Measurements from ENCODE around the gene SNX8. TPM values are rescaled to one million over a fixed set of nuclear protein-coding genes. Genes with fewer than 3 reads are reported as not detected.

Gene SNX8
- total RNA-seq, 1 experiment from 2014 or later: 31.2 TPM

- intact Hi-C loops (cut with micrococcal nuclease): no loop called here
- Mint-ChIP-seq H3K36me3 (ENCODE audit: insufficient read depth, unreplicated experiment) (peaks cover 32% of the 10 kb centered on the region), H3K4me3 (ENCODE audit: unreplicated experiment) (peak within 1 kb of the TSS; percentile 81), H3K27ac (ENCODE audit: low read depth, unreplicated experiment) (peak within 1 kb of the TSS; percentile 82), H3K9me3 (ENCODE audit: unreplicated experiment) (no peaks in the 10 kb centered on the region), H3K4me1 (ENCODE audit: insufficient read depth, unreplicated experiment) (peaks cover 5% of the 10 kb centered on the region), H3K27me3 (ENCODE audit: insufficient read depth, unreplicated experiment) (no peaks in the 10 kb centered on the region)
- BruUV-seq (replicated peaks): no TSS peak
- TF ChIP-seq CTCF (IDR thresholded peaks at IDR 0.05; ENCODE audit: unreplicated experiment): no peak
- ChIA-PET POLR2A (interaction anchor here (0.9 to 3.5 kb wide), 4 partner anchors 8 to 121 kb away, joined by 4 to 25 read pairs (median 8); partner anchors contain the start of genes EIF3B, MRM2 and NUDT1), CTCF (interaction anchor here (0.9 kb wide), 1 partner anchor 86 kb away, joined by 6 read pairs; no protein-coding TSS in a partner anchor)
- DNase-seq (ENCODE audit: unreplicated experiment): peak; percentile 85
Measured at GRCh38 chr7:2232766-2233520, 81.3 kb downstream of the SNX8 start, which contains the start of gene MAD1L1. TSS of gene MAD1L1 (minus strand) at chr7:2232945. CDS start at chr7:2230133, 2,812 bp downstream.

- intact Hi-C loops (cut with micrococcal nuclease): no loop called here
- Mint-ChIP-seq H3K27ac (ENCODE audit: low read depth, unreplicated experiment) (peak overlapping the region; percentile 79), H3K4me3 (ENCODE audit: unreplicated experiment) (peak overlapping the region; percentile 81), H3K36me3 (ENCODE audit: insufficient read depth, unreplicated experiment) (peaks cover 31% of the 10 kb centered on the region), H3K9me3 (ENCODE audit: unreplicated experiment) (no peaks in the 10 kb centered on the region), H3K4me1 (ENCODE audit: insufficient read depth, unreplicated experiment) (peaks cover 5% of the 10 kb centered on the region), H3K27me3 (ENCODE audit: insufficient read depth, unreplicated experiment) (no peaks in the 10 kb centered on the region)
- TF ChIP-seq CTCF (IDR thresholded peaks at IDR 0.05; ENCODE audit: unreplicated experiment): no peak
- BruUV-seq (replicated peaks): no TSS peak
- CTCF ChIA-PET: interaction anchor here (0.9 to 1.2 kb wide), 2 partner anchors 87 to 116 kb away, joined by 3 to 6 read pairs; no protein-coding TSS in a partner anchor
- POLR2A ChIA-PET: interaction anchor here (0.9 to 3.5 kb wide), 5 partner anchors 8 to 122 kb away, joined by 4 to 25 read pairs (median 8); partner anchors contain the start of genes EIF3B, MRM2 and NUDT1
- DNase-seq (ENCODE audit: unreplicated experiment): no peak
Measured at GRCh38 chr7:2231992-2232765, 82.1 kb downstream of the SNX8 start.

GRCh38 chr7:2230882-2231281 is 83.4 kb downstream of the SNX8 start:
- Mint-ChIP-seq H3K27me3 (ENCODE audit: insufficient read depth, unreplicated experiment) (no peaks in the 10 kb centered on the region), H3K4me1 (ENCODE audit: insufficient read depth, unreplicated experiment) (peaks cover 8% of the 10 kb centered on the region), H3K27ac (ENCODE audit: low read depth, unreplicated experiment) (no peak overlapping the region), H3K36me3 (ENCODE audit: insufficient read depth, unreplicated experiment) (peaks cover 19% of the 10 kb centered on the region), H3K9me3 (ENCODE audit: unreplicated experiment) (no peaks in the 10 kb centered on the region), H3K4me3 (ENCODE audit: unreplicated experiment) (no peak overlapping the region)
- TF ChIP-seq CTCF (IDR thresholded peaks at IDR 0.05; ENCODE audit: unreplicated experiment): no peak
- POLR2A ChIA-PET: interaction anchor here (0.6 to 3.5 kb wide), 5 partner anchors 10 to 123 kb away, joined by 3 to 25 read pairs (median 5); partner anchors contain the start of genes EIF3B, MRM2 and NUDT1
- no TSS peak for BruUV-seq (replicated peaks)
- CTCF ChIA-PET: interaction anchor here (0.9 to 1.2 kb wide), 2 partner anchors 117 to 652 kb away, joined by 3 to 5 read pairs; no protein-coding TSS in a partner anchor
- intact Hi-C loops (cut with micrococcal nuclease): no loop called here
- DNase-seq (ENCODE audit: unreplicated experiment): no peak

- ChIA-PET CTCF (no interaction called here), POLR2A (interaction anchor here (0.6 to 1.2 kb wide), 2 partner anchors 12 to 119 kb away, joined by 3 read pairs; partner anchors contain the start of genes MRM2 and NUDT1)
- Mint-ChIP-seq H3K4me1 (ENCODE audit: insufficient read depth, unreplicated experiment) (peaks cover 14% of the 10 kb centered on the region), H3K27me3 (ENCODE audit: insufficient read depth, unreplicated experiment) (no peaks in the 10 kb centered on the region), H3K4me3 (ENCODE audit: unreplicated experiment) (no peak overlapping the region), H3K36me3 (ENCODE audit: insufficient read depth, unreplicated experiment) (peaks cover 18% of the 10 kb centered on the region), H3K9me3 (ENCODE audit: unreplicated experiment) (no peaks in the 10 kb centered on the region), H3K27ac (ENCODE audit: low read depth, unreplicated experiment) (no peak overlapping the region)
- no peak for DNase-seq (ENCODE audit: unreplicated experiment)
- no TSS peak for BruUV-seq (replicated peaks)
- TF ChIP-seq CTCF (IDR thresholded peaks at IDR 0.05; ENCODE audit: unreplicated experiment): no peak
- intact Hi-C loops (cut with micrococcal nuclease): no loop called here
Measured at GRCh38 chr7:2230226-2230625, 84.0 kb downstream of the SNX8 start.

Measured in MCF 10A (cell line).